SKM-1 (cell line): Measurements from ENCODE around the gene TREM2.
"Not testable (repeated sequence)": the region's sequence is repeated elsewhere in the genome, so short reads cannot be mapped to it uniquely, and the experiment has no call there.

Experiments used
- DNase-seq: peaks from one replicate; lab custom pipeline; 2025; ENCODE audit not compliant: unreplicated experiment; lab: John Stamatoyannopoulos, UW

Gene TREM2

DNA sequence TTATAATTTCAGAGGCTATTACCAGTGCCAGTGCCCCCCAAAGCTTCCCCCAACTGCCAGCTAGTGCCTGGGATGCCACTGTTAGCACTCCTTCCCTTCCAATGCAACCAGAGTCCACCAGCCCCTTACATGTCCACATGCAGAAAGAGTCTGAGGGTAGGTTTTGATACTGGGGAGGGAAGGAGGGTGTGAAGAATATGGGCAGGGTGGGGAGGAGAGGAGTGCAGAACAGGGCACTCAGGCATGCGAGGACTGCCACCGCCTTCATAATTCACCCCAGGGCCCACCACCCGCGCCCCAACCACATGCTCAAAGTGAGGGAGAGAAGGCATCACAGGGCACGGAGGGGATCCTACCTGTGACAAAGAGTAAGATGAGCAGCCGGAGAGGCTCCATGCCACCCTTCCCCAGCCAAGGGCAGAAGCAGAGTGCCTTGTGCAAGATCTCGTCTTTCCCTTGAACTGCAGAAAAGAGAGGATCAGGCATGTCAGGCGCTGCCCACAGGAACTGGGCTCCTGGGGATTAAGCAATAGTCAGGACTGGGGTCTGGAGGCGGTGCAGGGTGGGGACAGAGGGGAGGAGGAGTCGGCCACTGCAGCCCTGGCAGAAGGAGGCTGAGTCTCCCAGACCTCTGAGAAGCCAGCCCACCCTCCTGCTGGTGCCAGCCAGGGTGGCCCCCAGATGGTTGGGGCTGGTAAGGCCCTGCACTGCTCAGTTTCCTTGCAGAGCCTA is at the start of gene TREM2:
Gene TREM2, minus strand, starts transcription at position 430 of the 732 bp plus-strand sequence. Its CDS starts 34 bp downstream, at position 396.
- DNase-seq: no peak

DNA sequence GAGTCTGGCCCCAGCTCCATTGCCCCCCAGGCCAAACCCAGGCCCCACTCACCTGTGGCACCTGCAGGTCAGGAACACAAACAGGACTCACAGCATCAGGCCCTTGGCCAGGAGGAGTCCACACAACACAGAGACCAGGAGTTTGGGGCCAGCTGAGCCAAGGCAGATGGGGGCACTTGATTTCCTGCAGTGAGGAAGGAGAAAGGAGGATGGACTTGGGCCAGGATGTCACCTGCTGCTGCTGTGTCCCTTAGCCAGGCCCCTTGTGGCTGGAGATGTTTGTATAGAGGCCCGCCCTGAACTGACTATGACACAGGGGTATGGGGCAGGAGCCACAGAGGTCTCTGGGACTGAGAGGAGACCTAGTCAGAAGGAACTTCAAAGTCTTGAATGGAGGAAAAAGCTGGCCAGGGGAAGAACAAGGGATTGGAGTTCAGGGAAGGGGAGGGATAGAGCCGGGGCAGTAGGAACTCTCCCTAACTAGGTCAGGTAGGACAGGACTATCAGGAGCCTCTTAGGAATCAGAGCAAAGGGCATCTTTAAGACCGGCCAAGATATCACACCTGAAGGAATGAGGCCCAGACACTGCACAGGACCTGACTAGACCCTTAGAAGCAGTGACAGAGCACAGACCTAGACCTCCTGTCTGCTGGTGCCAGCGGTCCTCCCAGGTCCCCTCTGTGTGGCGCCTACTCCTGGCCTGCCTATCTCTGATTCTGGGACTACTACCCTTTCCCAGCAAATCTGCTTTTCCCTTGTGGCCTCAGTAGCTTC is 46.8 kb upstream of the TREM2 start:
- no peak for DNase-seq

DNA sequence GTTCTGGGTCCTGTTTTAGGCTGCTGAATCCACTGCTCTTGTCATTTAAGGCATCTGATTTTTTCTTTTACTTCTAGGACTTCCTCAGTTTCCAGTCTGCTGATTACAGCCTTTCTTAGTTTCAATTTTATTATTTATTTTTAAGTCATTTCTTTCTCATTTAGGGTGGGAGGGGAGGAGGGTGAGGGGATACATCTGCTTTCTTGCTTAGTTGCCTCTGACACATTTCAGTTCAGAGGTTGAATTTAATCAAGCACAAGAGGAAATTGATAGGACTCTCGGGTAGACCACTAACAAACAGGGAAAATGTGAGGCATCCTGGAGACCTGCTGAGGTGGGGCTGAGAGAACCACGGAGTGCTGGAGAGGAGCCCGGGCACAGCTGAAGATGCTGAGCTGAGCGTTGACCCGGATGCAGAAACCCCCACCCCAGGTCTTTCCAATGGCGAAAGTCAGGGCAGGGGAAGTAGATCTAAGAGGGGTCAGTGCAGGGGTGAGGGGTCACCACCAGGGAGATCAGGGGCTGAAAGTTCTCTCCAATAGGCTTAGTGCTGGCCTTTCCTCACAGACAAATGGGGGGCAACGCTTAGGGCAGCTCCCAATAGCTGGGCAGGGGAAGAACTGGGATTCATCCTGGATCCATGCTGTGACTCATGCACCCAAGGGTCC is 45.7 kb upstream of the TREM2 start:
- no peak for DNase-seq

DNA sequence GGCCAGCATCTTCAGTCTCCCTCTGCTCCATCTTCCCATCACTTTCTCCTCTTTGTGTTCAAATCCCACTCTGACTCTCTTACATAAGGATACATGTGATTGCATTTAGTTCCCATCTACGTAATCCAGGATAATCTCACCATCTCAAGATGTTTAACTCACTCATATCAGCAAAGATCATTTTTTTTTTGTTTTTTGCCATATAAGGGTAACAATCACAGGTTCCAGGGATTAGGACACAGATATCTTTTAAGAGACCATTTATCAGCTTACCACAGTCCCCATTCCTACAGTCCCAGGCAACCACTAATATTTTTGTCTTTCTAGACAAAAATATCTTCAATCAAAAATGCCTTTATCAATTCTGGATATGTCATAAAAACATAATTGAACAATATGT is 41.2 kb upstream of the TREM2 start:
- DNase-seq: no peak

DNA sequence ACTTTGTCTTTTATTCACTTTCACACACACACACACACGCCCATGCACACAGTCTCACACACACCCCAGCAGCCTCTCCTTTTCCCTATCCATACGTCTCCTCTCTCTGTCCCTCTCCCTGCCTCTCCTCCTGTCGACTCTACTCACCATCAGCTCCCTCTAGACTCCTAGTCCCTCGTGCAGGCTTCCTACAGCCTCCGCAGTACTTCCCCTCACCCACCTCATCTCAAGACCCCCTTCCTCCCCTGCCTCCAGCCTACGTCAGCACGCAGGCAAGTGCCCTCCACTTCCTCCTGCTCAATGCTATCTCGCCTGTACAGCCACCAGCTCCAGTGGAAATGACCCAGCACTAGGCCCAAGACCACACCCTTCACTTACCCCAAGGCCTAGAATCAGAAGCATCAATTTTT is 38.9 kb upstream of the TREM2 start:
- DNase-seq: no peak

DNA sequence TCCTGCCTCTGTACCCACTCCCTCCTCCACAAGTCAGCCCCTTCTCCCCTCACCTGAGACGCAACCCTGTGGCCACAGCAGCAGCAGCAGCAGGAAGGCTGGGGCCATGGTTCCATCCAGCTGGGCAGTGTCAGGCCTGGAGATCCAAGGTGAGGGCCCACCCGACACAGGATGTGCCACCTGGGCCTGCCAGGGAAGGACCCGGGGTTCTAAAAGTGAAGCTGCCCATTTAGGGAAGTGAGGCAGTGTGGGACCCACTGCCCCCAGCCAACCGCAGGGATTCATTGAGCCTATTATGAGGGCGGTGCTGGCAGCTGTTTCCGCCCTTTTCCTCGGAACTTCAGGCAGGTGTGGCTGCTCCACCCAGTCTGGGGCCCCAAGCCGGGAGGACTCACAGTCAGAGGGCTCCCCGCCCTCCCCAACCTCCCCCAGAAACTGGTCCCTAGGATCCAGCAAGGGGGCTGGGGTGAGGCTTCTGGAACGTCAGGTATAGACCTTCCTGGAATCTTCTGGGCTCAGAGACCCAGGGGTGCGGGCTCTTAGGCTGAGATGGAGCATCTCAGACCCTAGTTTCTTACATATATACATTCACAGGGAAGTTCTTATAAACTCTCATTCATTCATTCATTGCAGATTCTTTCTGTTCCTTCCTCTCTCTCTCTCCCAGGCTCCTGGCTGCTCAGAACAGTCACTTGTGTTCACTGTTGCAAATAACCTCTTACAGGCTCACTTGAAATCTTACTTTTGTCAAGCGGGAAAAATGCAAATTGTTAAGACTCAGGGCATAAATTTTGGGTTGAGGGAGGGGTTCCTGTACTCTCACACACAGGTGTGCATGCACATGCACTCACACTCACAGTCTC is 38.2 kb upstream of the TREM2 start, which contains the start of gene TREML2:
Gene TREML2, minus strand, starts transcription at position 249 of the 863 bp plus-strand sequence. Its CDS starts 141 bp downstream, at position 108.
- no peak for DNase-seq

DNA sequence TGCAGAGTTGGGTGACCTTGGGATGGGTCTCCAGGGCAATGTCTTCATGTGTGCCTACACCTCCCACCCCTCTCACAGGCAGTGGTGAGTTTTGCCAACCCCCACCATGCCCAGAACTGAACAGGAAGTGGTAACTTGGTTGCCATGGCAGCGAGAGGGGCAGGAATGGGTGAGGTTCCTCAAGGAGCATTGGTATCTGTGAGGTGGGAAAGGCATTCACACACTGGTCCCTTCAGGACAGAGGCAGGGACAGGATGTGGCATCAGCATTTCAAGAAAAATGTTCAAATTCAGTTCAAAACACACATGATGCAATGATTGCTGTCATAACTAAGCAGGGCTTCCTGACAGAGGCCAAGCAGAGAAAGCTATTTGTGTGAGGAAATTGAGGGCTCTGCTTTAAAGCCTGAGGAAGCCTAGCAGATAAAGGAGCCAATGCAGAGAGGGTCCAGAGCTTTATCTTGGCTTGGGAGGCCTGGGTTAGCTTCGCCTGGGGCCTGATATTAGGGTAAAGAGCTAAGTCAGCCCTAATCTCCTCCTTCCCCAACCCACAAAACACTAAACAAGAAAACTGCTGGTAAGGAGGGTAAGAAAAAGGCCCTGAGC is 37.5 kb upstream of the TREM2 start:
- peak; percentile 94 for DNase-seq

DNA sequence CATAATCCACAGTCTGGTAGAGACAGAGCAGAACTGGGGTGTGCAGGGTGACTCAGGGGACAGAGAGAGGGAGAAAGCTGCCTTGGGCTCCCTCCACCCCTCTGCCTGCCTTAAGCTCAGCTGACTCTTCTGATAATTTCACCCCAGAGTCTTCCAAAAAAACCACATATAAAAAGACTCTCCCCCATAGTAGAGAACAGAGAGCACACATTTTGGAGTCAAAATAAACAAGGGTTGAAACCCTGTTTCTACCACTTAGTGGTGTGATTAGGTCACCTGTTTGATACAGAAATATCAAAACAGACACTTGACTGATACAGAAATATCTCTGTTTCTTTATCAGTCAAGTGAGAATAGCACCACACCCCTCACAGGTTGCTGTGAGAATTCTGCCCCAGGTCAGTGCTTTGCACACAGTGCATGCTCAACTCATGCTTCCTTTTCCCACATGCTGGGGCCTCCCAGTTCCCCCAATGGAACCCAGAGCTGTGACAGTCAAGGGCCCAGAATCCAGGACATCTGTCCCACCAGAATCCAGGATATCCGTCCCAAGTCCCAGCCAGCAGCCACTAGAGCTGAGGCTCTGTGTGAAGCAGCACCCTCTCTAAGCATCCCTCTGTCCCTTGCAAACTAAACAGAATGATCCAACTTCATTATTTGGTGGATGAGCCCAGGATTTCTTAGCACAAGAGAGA is 36.8 kb upstream of the TREM2 start:
- no peak for DNase-seq

DNA sequence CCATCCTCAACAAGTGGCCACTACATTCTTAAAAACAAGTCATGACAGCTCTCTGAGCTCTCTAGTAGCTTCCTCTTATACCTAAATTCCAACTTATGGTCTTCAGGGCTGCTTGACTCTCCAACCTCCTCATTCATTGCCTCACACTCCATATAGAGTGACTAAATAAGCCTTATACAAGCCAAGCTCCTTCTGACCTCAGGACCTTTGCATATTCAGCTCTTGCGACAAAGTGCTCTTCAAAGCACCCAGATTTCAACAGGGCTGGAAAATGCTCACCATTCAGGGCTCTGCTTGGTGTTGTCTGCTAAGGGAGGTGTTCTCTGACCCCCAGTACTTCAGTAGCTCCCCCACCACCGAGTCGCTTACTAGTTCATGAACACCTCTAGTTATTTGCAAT is 34.3 kb upstream of the TREM2 start:
- DNase-seq: no peak

DNA sequence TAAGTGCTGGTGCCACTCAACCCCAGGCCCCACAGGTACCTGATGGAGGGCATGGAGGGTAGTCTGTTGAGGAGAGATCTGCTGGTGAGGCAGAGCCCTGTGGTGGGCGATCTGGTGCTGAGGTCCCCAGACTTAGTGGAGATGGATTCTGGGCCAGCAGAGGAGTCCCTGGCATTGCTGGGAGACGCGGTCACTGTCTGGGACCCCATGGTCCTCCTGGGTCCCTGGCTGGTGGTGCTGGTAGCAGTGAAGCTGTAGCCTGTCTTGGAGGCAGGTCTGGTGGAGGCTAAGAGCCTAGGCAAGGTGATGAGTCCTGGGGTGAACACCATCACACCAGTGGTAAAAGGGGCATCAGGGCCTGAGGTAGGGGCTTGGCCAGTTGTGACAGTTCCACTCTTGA is 31.5 kb upstream of the TREM2 start:
- no peak for DNase-seq

DNA sequence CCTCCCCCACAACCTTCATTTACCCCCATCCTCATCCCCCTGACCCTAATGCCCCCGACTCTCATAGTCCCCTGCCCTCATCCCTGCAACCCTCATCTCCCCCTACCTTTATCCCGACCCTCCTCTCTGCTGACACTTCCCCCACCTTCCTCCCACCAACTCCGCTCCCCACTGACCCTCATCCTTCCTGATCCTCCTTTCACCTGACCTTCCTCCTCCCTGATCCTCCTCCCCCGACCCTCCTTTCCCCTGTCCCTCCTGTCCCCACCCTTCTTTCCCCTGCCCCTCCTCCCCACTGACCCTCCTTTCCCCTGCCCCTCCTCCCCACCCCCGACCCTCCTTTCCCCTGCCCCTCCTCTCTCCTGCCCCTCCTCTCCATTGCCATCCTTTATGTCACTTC is 31.0 kb upstream of the TREM2 start:
- DNase-seq: no peak

DNA sequence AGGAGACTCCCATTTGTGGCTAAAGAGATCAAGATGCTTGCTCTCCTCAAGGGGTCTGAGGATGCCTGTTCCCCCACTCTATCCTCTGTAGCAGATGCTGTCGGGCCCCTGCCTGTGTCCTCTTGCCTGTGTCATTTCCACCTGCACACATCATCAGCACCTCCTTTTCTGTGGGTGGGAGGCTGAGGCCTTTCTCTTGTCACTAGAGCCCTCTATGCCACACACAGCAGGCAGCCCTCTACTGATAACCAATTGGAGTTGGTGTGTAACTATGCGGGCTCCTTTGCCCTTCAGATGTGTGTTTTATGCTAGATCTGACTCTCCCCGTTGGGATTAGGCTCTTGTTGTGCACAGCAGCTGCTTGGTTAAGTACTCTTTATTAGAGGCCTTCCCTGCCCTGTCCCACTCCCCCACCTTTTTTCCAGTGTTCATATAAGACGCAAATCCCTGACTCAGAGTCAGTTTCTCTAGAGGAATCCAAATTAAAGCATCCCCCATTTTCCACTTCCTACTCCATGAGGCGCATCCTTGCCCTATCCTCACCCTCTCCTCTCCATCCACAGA is 30.3 kb upstream of the TREM2 start:
- no peak for DNase-seq

DNA sequence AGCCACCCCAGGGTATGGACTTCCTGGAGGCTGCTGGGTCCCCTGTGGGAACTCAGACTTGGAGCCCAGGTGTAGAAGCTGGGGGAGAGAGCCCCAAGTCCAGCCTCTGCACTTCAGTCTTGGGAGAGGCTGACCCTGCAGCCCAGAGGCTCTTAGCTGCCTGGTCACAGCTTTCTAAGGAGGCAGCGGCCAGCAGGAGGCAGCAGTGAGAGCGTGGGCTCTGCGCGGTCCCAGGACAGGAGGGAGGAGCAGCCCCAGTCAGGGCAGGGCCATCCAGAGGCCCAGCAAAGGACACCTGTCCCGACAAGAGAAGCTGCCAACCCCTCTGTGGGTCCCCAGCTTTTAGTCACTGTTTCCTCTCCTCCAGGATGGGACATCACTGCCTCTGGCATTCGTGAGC is 28.7 kb upstream of the TREM2 start:
- no peak for DNase-seq

DNA sequence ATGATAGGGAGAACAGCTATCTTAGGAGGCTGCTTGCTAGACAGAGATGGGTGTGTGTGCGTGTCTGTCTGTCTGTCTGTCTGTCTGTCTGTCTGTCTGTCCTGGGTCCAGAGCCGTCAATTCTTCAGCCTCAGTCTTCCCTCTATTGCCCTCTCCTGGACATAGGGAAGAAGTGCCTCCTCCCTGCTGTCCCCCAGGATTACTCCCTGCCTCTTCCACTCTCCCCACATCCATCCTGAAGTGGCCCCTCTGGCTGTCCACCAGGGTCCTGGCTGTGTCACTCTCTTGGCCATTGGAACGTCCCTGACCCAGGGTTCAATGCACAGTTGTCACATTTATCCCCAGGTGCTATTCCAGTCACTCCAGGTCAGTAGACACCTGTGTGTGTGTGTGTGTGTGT is 27.9 kb upstream of the TREM2 start:
- DNase-seq: no peak

DNA sequence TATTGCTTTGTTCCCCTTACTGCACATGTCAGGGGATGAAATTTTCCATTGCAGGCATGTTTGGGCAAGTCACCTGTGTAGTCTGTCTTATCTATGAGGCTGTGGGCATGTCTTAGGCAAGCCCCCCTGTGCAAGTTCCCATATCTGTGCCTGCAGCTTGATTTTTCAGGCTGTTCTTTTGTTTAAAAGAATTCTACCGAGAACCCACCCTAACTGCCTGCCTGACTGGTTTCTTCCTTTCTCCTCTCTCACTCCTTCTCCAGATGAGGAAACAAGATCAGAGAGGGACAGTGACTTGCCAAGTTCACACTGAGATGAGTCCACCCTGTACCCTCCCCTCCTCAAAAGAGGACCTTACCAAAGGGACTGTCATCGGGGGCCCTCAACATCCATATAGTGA is 27.1 kb upstream of the TREM2 start:
- no peak for DNase-seq

DNA sequence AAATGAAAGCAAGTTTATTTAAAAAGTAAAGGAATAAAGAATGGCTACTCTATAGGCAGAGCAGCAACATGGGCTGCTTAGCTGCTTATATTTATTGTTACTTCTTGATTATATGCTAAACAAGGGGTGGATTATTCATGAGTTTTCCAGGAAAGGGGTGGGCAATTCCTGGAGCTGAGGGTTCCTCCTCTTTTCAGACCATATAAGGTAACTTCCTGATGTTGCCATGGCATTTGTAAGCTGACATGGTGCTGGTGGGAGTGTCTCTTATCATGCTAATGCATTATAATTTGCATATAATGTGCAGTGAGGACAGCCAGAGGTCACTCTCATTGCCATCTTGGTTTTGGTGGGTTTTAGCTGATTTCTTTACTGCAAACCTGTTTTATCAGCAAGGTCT is 26.1 kb upstream of the TREM2 start:
- not testable (repeated sequence) for DNase-seq

DNA sequence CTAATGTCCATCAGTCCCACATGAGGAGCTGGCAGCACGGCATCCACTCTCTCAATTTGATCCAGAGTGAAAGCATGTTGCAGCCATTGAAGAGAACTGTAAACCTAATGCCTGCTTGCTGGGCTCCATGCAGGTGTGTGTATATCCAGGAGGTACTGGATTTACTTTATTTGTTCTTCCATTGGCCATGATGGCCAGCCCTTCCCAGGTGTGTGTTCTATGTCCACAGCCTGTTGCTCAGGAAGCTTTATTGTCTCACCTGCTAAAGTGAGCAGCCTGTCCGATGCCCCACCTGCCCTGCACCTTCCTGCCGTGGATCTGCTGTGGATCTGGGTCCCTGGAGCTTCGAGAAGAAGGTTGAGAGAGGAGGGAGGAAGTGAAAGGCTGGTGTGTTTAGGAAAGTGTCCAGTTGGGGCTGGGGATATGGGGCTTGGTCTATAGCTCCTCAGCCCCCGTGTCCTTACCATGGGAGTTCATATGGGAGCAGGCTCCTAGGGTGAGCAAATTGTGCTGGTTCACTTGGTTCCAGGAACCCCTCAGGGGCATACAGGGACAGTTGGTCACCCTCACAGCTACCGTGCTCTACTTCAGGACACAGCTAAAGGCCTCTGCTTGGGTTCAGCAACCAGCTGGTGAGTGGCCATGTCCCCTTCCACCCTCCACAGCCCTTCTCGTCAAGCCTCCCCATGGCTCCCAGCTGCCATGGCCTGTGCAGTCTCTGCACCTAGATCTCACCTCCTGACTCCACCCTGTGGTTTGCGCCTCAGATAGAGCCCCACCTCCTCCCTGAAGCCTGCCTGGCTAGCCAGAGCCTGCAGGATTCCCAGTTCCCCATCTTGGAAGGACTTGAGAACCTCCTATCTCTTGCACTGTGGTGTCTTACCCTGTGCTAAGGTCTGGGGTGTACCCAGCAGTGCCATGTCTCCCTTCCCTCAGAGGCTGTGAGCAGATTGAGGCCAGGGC is 25.3 kb upstream of the TREM2 start:
- DNase-seq: no peak

DNA sequence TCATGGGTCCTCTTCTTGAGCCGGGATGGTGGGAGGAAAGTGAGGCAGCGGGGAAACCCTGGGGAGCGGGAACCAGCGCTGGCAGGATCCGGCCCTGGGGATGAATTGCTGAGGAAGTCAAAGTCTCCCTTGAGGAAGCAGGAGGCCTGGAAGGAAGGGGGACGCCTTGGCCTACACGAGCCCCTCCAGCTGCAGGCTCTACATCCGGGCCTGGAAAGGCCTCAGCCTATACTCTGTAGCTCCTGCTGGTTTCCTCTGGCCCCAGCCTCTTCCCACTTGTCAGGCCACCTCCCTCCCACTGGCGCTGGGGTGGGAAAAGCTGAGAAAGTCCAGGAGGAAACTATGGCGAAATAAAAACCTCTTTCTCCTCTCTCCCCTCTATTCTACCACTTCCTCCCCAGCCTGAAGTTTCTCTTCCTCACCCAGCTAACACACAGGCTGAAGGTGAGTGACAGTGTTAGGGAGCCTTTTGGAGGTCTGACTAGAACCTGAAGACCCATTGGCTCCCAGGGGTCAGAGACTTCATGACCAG is 23.2 kb upstream of the TREM2 start:
- DNase-seq: no peak
